ENCODE data around the gene TOGARAM2. TPM values are rescaled to one million over a fixed set of nuclear protein-coding genes. Genes with fewer than 3 reads are reported as not detected.

TOGARAM2 gene
- total RNA-seq, 2 donors from 2014 or later, result 0.49 to 2.4 TPM

GRCh38 chr2:28949190-28949589, 31.9 kb upstream of the TOGARAM2 start:
- DNase-seq (ENCODE audit: low spot score) (no peak), ATAC-seq (ENCODE audit: insufficient number of reproducible peaks, low FRiP score, low read depth) (no peak)
- Histone ChIP-seq H3K4me1 (ENCODE audit: control insufficient read depth in 1 of 2, low read depth in 2 of 2) (no peaks in the 10 kb centered on the region), H3K4me3 (no peak overlapping the region), H3K36me3 (peaks cover 13% of the 10 kb centered on the region), H3K27me3 (replicated peaks; ENCODE audit: insufficient read depth) (no peaks in the 10 kb centered on the region), H3K9me3 (no peaks in the 10 kb centered on the region), H3K27ac (no peak overlapping the region)
- no peak for TF ChIP-seq CTCF (IDR thresholded peaks at IDR 0.05)

- Histone ChIP-seq H3K4me3 (no peak overlapping the region), H3K9me3 (no peaks in the 10 kb centered on the region), H3K27ac (no peak overlapping the region), H3K4me1 (ENCODE audit: control insufficient read depth in 1 of 2, low read depth in 2 of 2) (no peaks in the 10 kb centered on the region), H3K36me3 (peaks cover 13% of the 10 kb centered on the region), H3K27me3 (replicated peaks; ENCODE audit: insufficient read depth) (no peaks in the 10 kb centered on the region)
- DNase-seq (ENCODE audit: low spot score), result no peak
- no peak for ATAC-seq (ENCODE audit: insufficient number of reproducible peaks, low FRiP score, low read depth)
- no peak for TF ChIP-seq CTCF (IDR thresholded peaks at IDR 0.05)
Observed at GRCh38 chr2:28949617-28950305, 31.3 kb upstream of the TOGARAM2 start.

GRCh38 chr2:28950941-28951630, 30.0 kb upstream of the TOGARAM2 start:
- ATAC-seq (ENCODE audit: insufficient number of reproducible peaks, low FRiP score, low read depth), result no peak
- no peak for TF ChIP-seq CTCF (IDR thresholded peaks at IDR 0.05)

GRCh38 chr2:28951910-28952835, 28.9 kb upstream of the TOGARAM2 start:
- ATAC-seq (ENCODE audit: insufficient number of reproducible peaks, low FRiP score, low read depth) (no peak), DNase-seq (ENCODE audit: low spot score) (no peak)
- H3K27ac ChIP-seq, result no peak overlapping the region

More at GRCh38 chr2:28950941-28951630, 30.0 kb upstream of the TOGARAM2 start:
- H3K4me3 ChIP-seq, result no peak overlapping the region
- DNase-seq (ENCODE audit: low spot score), result no peak
- H3K9me3 ChIP-seq, result no peaks in the 10 kb centered on the region
- H3K4me1 ChIP-seq (ENCODE audit: control insufficient read depth in 1 of 2, low read depth in 2 of 2), result no peaks in the 10 kb centered on the region
- peaks cover 13% of the 10 kb centered on the region for H3K36me3 ChIP-seq
- H3K27me3 ChIP-seq (replicated peaks; ENCODE audit: insufficient read depth), result no peaks in the 10 kb centered on the region
- no peak overlapping the region for H3K27ac ChIP-seq

More at GRCh38 chr2:28951910-28952835, 28.9 kb upstream of the TOGARAM2 start:
- Histone ChIP-seq H3K27me3 (replicated peaks; ENCODE audit: insufficient read depth) (no peaks in the 10 kb centered on the region), H3K4me3 (no peak overlapping the region), H3K9me3 (no peaks in the 10 kb centered on the region), H3K36me3 (peaks cover 9% of the 10 kb centered on the region), H3K4me1 (ENCODE audit: control insufficient read depth in 1 of 2, low read depth in 2 of 2) (no peaks in the 10 kb centered on the region)
- TF ChIP-seq CTCF (IDR thresholded peaks at IDR 0.05), result no peak

All from thoracic aorta (tissue), 2 donors.